ENCODE measurements around the gene CMIP. TPM values are rescaled to one million over a fixed set of nuclear protein-coding genes. Genes with fewer than 3 reads are reported as not detected.

The CMIP gene
- total RNA-seq, 1 donor from 2014 or later, result 163 TPM

DNA sequence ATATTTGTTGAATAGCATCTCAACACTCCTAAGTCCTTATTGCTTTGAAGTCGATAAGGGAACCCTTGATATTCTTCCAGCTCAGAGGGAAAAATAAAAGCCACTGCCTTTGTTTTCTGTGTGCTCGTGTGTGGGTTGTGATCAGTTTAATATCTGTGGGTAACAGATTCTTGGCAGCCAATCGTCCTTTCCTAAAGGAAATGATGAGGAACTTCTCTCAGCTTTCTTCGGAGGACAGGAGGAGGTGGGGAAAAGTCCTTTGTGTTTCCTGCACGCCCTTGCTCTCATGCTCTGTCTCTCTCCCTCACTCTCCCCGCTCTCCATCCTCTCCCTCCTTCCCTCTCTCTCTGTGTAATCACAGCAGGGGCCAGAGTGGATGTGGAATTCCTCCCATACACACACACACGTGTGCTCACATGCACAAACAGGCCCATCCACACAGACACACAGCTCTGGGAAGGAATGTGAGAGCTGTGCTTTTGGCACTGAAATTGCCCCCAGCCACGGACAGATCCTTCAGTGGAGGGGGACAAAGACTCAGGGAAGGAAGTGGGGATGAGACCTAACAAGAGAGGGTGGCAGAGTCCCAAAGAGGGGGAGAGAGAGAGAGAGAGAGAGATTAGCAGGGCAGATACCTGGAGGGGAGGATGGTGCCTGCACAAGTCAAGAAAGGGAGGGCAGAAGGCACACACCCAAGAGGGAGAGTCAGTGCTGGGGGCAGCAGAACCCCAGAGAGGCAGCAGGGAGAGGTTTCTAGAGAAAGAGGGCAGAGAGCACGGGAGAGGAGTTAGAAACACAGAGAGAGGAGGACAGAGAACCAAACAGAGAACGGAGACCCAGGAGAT is 250.9 kb downstream of the CMIP start:
- peaks cover 14% of the 10 kb centered on the region for H3K9me3 Mint-ChIP-seq (ENCODE audit: unreplicated experiment)
- H3K27ac Mint-ChIP-seq (ENCODE audit: unreplicated experiment), result peak overlapping the region; percentile 91
- no peak for DNase-seq
- H3K27me3 Mint-ChIP-seq (ENCODE audit: unreplicated experiment), result peaks cover 18% of the 10 kb centered on the region
- peaks cover 32% of the 10 kb centered on the region for H3K4me1 Mint-ChIP-seq (ENCODE audit: low read depth, unreplicated experiment)
- peak overlapping the region; percentile 56 for H3K4me3 Mint-ChIP-seq (ENCODE audit: unreplicated experiment)
- TF ChIP-seq, protein P1, sequence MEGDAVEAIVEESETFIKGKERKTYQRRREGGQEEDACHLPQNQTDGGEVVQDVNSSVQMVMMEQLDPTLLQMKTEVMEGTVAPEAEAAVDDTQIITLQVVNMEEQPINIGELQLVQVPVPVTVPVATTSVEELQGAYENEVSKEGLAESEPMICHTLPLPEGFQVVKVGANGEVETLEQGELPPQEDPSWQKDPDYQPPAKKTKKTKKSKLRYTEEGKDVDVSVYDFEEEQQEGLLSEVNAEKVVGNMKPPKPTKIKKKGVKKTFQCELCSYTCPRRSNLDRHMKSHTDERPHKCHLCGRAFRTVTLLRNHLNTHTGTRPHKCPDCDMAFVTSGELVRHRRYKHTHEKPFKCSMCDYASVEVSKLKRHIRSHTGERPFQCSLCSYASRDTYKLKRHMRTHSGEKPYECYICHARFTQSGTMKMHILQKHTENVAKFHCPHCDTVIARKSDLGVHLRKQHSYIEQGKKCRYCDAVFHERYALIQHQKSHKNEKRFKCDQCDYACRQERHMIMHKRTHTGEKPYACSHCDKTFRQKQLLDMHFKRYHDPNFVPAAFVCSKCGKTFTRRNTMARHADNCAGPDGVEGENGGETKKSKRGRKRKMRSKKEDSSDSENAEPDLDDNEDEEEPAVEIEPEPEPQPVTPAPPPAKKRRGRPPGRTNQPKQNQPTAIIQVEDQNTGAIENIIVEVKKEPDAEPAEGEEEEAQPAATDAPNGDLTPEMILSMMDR (IDR thresholded peaks at IDR 0.05; ENCODE audit: partially characterized antibody, unreplicated experiment), result no peak
- H3K36me3 Mint-ChIP-seq (ENCODE audit: unreplicated experiment), result peaks cover 16% of the 10 kb centered on the region

DNA sequence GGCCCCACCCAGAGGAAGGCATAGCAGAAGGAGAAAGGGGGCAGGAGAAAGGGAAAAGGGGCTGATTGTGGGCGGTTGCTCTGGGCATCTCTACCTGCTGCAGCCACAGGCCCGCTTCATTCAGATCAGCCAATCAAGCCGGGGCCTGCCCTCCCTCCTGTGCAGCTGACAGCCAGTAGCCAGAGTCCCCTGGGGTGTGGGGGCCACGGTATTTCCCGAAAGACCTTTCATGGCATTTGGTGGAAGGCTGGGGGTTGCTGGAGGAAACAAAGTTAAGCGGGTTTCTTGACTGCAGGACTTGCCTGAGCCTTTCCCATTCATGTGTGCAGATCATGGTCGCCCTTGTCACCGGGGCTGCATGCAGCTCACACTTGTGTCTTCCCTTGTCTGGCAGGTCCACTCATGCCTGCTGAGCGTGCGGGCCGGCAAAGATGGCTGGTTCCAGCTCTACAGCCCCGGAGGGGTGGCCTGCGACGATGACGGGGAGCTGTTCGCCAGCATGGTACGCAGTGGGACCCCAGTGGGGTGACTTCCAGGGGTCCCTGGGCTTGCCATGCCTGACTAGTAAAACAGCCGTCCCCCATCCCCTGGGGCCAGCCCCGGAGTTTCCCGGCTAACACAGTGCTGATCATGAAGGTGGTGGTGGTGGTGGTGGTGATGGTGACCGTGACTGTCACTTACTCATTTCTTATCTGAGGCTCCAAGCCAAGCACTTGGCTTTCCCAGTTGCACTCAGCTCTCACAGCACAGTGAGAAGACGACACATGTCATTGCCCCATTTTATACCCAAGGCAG is 251.8 kb downstream of the CMIP start:
- Mint-ChIP-seq H3K36me3 (ENCODE audit: unreplicated experiment) (peaks cover 16% of the 10 kb centered on the region), H3K9me3 (ENCODE audit: unreplicated experiment) (peaks cover 18% of the 10 kb centered on the region), H3K4me3 (ENCODE audit: unreplicated experiment) (peak overlapping the region; percentile 56), H3K4me1 (ENCODE audit: low read depth, unreplicated experiment) (peaks cover 32% of the 10 kb centered on the region), H3K27ac (ENCODE audit: unreplicated experiment) (peak overlapping the region; percentile 91), H3K27me3 (ENCODE audit: unreplicated experiment) (peaks cover 26% of the 10 kb centered on the region)
- TF ChIP-seq, protein P1 (IDR thresholded peaks at IDR 0.05; ENCODE audit: partially characterized antibody, unreplicated experiment), result no peak
- no peak for DNase-seq

DNA sequence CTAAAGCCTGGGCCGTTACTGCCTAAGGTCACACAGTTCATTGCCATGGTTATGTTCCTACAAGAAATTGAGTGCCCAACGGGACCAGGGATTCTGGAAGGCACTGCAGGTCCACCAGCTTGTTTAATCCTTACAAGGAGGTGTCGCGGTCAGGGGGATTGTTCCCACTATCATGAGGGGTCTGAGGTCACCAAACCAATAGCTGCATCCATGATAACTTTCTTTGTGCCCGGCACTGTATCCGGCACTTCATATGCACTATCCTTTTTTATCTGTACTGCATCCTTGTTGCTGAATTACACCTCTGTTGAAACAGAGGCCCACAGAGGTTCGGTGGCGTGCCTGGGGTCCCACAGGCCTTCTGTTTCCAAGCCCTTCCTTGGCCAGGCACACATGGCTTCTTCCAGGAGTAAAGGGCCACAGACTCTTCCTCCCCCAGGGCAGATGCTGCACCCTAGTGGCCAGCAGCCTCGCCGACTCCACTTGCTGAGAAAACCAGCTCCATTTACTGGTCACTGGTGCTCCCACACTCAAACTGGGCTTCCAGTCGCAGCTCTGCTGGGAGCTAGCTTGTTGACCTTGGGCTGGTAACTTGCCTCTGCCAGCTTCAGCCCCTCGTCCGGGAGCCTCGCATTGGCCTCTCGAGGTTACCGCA is 252.5 kb downstream of the CMIP start:
- Mint-ChIP-seq H3K4me3 (ENCODE audit: unreplicated experiment) (no peak overlapping the region), H3K27ac (ENCODE audit: unreplicated experiment) (peak overlapping the region; percentile 43), H3K9me3 (ENCODE audit: unreplicated experiment) (peaks cover 16% of the 10 kb centered on the region), H3K27me3 (ENCODE audit: unreplicated experiment) (peaks cover 29% of the 10 kb centered on the region), H3K36me3 (ENCODE audit: unreplicated experiment) (peaks cover 10% of the 10 kb centered on the region), H3K4me1 (ENCODE audit: low read depth, unreplicated experiment) (peaks cover 27% of the 10 kb centered on the region)
- DNase-seq, result no peak
- TF ChIP-seq, protein P1 (IDR thresholded peaks at IDR 0.05; ENCODE audit: partially characterized antibody, unreplicated experiment), result peak; percentile 32

DNA sequence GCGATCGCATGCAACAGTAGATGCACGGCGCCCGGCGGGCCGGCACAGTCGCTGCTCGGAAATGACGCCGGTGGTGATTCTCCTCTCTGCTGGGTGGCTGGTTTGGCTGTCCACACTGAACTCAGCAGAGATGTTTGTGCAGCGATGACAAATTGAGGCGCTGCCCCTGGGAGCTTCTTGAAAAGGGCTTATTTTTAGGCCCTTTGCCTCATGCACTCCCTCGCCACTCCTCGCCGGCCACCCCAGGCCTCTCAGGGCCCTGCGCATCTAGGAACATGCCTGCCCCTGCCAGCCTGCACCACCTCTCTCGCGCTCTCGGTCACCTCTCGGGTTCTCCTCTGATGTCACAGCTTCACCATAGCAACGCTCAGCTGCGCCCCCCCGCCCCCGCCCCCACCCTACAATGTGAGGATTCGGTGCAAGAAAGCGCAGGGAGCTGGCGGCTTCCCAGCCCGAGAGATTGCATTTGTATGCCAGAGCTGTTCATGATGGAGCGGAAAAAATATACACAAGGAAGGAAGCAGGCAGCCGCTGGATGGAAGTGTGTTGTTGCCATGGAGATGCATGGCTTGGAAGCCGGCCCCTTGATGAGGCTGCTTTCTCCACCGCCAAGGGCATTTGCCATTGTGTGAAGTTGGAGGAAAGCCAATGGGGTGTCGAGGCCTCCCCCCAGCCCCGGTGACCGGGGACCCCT is 253.2 kb downstream of the CMIP start:
- H3K4me1 Mint-ChIP-seq (ENCODE audit: low read depth, unreplicated experiment), result peaks cover 25% of the 10 kb centered on the region
- H3K27me3 Mint-ChIP-seq (ENCODE audit: unreplicated experiment), result peaks cover 29% of the 10 kb centered on the region
- peaks cover 18% of the 10 kb centered on the region for H3K9me3 Mint-ChIP-seq (ENCODE audit: unreplicated experiment)
- no peak overlapping the region for H3K27ac Mint-ChIP-seq (ENCODE audit: unreplicated experiment)
- H3K4me3 Mint-ChIP-seq (ENCODE audit: unreplicated experiment), result no peak overlapping the region
- H3K36me3 Mint-ChIP-seq (ENCODE audit: unreplicated experiment), result peaks cover 8% of the 10 kb centered on the region
- TF ChIP-seq, protein P1 (IDR thresholded peaks at IDR 0.05; ENCODE audit: partially characterized antibody, unreplicated experiment), result peak; percentile 0
- DNase-seq, result no peak

Data from glutamatergic neuron (in vitro differentiated cells).